GM19438 (cell line): ENCODE measurements around the gene ZNF860.

Source experiments
- ATAC-seq: cut with Tn5 transposase; IDR thresholded peaks from one replicate; pipeline ENCODE4 v1.9.1; 2021; ENCODE audit warnings: low read depth; ENCODE audit not compliant: unreplicated experiment

ZNF860 gene

DNA sequence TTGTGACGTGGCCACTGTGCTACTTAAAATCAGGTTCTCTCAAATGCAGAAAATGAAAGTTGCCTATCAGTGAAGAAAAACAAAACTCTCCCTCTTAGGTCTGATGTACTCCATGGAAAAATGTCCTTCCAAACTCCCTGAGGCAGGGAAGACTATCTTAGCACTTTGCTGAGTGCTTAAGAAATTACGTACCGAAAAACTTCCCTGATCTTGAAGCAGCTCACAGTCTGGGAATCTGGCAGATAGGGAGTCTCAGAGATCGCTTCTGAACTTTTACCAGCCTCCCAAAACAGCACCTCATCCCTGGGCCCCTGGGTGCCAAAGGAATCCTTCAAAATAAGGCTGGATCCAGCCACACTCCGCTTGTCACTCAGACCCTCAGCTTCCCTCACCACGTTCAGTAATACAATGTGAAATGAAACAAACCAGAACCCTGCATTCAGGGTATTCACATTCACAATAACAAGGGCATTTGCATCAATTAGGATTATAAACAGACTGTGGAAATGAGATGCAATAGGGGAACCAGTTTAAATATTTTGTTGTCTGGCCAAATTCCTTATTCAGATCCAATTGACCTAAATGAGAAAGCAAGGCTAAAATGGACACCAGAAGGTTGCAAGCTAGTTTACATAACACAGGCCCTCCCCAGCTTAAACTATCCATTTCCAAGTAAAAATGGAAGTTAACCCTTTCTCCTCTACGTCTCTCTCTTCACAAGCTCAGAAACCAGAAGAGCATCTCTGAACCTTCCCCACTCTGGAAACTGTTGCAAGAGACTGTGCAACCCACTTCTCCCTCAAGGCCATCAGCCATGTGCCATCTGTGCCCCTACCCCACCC lies 21.4 kb upstream of the ZNF860 start:
- peak; percentile 16 for ATAC-seq

DNA sequence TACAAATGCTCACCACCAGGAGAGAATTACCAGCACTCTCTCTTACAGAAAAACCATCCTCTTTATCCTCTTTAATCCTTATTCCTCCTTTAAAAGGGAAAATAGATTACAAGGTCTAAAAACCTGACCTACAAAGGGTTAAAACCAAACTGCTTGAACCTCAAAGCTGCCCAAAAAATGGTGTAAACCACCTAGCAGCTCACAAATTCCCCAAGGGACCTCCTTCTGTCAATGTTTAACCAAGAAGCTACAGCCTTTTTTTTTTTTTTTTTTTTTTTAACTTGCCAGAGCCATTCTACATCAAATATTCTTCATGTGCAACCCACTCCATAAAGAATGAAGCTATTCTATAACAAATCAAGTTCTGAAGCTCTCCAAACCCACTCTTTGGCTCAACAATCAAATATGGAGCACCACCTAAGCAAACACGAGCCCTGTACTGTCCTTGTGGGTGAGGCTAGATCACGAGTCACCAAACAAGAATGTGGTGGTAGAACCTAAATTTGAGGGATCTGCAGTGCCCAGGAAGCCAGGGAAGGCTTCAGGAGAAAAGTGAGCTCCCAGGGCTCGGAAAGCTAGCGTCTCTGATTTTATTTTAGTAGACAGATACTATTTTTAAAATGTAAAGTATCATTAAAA lies 20.6 kb upstream of the ZNF860 start:
- peak; percentile 67 for ATAC-seq

GRCh38 chr3:31962801-31963205 lies 18.7 kb upstream of the ZNF860 start:
- ATAC-seq, result no peak

- ATAC-seq, result no peak
These were observed 14.5 kb upstream of the ZNF860 start for GRCh38 chr3:31966978-31967591.

GRCh38 chr3:31967592-31967991 lies 14.0 kb upstream of the ZNF860 start:
- ATAC-seq, result no peak

- ATAC-seq, result no peak
These were observed 13.1 kb upstream of the ZNF860 start for GRCh38 chr3:31968369-31968926.

- no peak for ATAC-seq
These were observed 12.6 kb upstream of the ZNF860 start for GRCh38 chr3:31968927-31969418.

DNA sequence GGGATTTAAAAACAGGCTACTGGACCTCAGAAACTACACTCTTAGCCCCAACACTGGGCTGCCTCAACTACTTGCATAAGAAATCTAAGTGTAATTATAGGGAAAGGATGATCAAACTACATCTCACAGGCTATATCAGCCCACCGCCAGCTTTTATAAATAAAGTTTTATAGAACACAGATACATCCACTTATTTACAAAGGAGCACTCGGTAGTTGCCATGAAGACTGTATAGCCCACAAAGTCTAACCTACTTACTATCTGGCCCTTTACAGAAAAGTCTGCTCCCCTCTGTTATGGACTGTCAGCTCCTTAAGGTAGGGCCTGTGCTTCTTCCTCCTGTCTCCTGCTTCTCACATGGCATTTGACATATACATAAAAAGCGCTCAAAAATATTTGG lies 9.9 kb upstream of the ZNF860 start:
- no peak for ATAC-seq

GRCh38 chr3:31973081-31973480 lies 8.5 kb upstream of the ZNF860 start:
- no peak for ATAC-seq

DNA sequence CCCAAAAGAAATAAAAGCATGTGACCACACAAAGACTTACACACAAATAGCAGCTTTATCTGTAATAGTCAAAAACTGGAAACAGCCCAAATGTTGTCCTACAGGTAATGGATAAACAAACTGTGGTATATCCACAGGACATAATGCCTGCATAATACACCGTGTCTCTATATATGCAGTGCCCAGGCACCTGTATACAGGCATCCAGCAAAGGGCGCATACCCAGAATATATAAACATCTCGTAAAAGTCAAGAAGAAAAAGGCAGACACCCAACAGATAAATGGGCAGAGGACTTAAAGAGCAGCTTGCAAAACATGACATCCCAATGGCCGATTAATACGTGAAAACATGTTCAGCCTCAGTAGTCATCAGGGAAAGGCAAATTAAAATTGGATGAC lies 7.7 kb upstream of the ZNF860 start:
- no peak for ATAC-seq

GRCh38 chr3:31974471-31974870 lies 7.1 kb upstream of the ZNF860 start:
- no peak for ATAC-seq

GRCh38 chr3:31974964-31975363 lies 6.6 kb upstream of the ZNF860 start:
- ATAC-seq, result no peak

DNA sequence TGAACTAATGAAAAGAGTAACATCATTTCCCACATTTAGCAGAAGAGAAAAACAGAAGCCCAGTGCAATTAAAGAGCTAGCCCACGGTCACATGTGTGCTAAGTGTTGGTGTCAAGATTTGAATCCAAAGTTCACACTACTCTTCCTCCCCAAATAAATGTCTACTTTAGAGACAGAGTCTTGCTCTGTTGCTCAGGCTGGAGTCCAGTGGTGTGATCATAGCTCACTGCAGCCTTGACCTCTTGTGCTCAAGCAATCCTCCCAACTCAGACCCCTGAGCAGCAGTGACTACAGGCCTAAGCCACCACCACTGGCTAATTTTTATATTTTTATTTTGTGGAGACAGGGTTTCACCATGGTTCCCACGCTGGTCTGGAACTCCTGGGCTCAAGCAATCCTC lies 5.2 kb upstream of the ZNF860 start:
- no peak for ATAC-seq

GRCh38 chr3:31977736-31978135 lies 3.8 kb upstream of the ZNF860 start:
- no peak for ATAC-seq

GRCh38 chr3:31978553-31978952 lies 3.0 kb upstream of the ZNF860 start:
- ATAC-seq, result no peak

GRCh38 chr3:31979001-31979697 lies 2.4 kb upstream of the ZNF860 start:
- ATAC-seq, result no peak

DNA sequence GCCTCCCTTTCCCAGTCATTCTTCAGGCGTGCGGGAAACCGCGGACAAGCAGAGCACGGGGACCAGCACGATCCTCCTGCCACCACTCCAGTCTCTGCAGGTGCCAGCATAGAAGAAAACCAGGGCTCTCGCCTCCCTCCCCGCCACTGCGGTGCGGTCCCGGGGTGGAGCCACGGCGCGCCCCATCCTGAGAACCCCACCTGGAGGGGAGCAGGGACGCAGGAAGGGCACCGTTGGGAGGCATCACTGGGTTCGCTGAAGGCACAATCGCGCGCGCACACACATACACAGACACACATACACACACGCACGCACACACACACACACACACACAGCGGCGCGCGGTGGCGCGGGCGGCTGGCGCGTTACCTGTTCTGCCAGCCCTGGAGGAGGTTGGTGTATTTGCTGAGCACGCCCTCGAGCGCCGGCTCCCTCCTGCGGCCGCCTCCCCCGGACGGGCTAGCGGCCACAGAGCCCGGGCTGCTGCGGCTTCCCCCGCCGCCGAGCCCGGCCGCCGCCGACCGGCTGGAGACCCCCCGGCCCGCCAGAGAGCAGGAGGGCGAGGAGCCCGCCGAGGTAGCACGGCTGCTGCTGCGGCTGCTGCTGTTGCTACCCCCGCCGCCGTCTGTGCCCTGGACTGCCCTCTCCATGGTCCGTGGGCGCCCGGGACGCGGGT lies 882 bp upstream of the ZNF860 start:
- ATAC-seq, result peak; percentile 69

DNA sequence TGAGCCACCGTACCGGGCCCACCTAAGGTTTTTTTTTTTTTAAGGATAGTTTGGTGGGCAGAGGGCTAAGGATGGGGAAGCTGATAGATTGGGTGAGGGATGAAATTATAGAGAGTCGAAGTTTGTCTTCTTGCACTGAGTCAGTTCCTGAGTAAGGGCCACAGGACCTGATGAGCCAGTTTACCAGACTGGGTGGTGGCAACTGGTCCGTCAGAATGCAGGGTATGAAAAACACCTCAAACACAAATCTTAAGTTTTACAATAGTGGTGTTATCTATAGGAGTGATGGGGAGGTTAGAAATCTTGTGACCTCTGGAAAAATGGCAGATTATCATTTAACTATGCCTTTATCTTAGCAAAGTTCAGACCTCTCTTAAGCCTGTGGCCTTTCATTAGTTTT lies 2.8 kb downstream of the ZNF860 start:
- no peak for ATAC-seq

DNA sequence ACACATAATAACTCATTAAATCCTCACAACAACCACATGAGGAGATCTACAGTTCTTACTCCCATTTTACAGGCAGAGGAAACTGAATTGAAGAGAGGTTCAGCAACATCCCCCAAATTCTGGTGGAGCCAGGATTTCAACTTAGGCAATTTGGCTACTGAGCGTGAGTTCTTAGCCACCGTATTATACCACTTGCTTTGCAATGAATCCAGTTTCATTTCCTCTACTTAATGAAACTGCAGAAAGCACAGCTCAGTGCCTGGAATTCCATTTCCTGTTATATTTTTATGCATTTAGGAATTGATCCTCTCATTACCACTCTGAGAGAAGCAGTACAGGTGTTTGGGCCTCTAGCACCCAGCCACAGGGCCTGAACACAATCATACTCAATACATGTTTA lies 4.3 kb downstream of the ZNF860 start:
- ATAC-seq, result no peak

GRCh38 chr3:31988271-31988670 lies 6.7 kb downstream of the ZNF860 start:
- no peak for ATAC-seq
